Endothelial cell of umbilical vein (primary cell): ENCODE measurements around the gene MAP4K2. TPM values are rescaled to one million over a fixed set of nuclear protein-coding genes. Genes with fewer than 3 reads are reported as not detected.

Source experiments
- BruUV-seq: library from RNA; stranded (reverse); fragments of 400-500 nt; replicated peaks from 2 replicates; lab custom pipeline; 2021; lab: Mats Ljungman, UMichigan
- CTCF ChIA-PET: fragments of 300-600, 350-600 bp; sonication (Branson Sonifier 250); formaldehyde crosslinking; loops from one replicate; lab custom pipeline; 2021; ENCODE audit warnings: antibody characterized with exemption, inconsistent platforms; lab: Charles Lee
- POLR2A ChIA-PET: fragments of 300-600, 350-600 bp; sonication (Branson Sonifier 250); formaldehyde crosslinking; loops from one replicate; lab custom pipeline; 2021; ENCODE audit warnings: antibody characterized with exemption, inconsistent platforms; lab: Charles Lee
- DNase-seq: peaks from one replicate; pipeline ENCODE4 v3.0.0-alpha.2; 2011; ENCODE audit warnings: low read depth, low spot score
- FAIRE-seq: peaks from 2 replicates; lab custom pipeline; 2011; peaks lifted over from hg19 to GRCh38; lab: Jason Lieb, UNC
- H2AFZ ChIP-seq: 2 replicates; pipeline ENCODE4 v1.6.0; 2012; ENCODE audit warnings: low read depth, low read length, control low read depth, inconsistent platforms
- H3K27ac ChIP-seq: 2 replicates; pipeline ENCODE4 v1.5.1; 2011; ENCODE audit warnings: low read depth, mild to moderate bottlenecking, control low read depth, low read length, moderate library complexity; ENCODE audit not compliant: insufficient read depth
- H3K27me3 ChIP-seq, 2 experiments: 2 replicates each; pipeline versions ENCODE4 v1.6.0 to v1.6.1; 2011; ENCODE audit warnings: low read length in 2 of 2, mixed read lengths in 1 of 2; ENCODE audit not compliant: control insufficient read depth in 2 of 2, insufficient read depth in 2 of 2
- H3K36me3 ChIP-seq, 2 experiments: 2 replicates in 1 of 2; 3 replicates in 1 of 2; pipeline ENCODE4 v1.5.1; 2011; ENCODE audit warnings: low read length in 2 of 2, mild to moderate bottlenecking in 1 of 2, moderate library complexity in 1 of 2; ENCODE audit not compliant: control insufficient read depth in 2 of 2, insufficient read depth in 2 of 2; ENCODE audit errors: extremely low read depth in 1 of 2
- H3K4me1 ChIP-seq: 3 replicates; pipeline ENCODE4 v1.5.1; 2011; ENCODE audit warnings: mild to moderate bottlenecking, low read length; ENCODE audit not compliant: control insufficient read depth, insufficient read depth; ENCODE audit errors: extremely low read depth
- H3K4me2 ChIP-seq: 2 replicates; pipeline ENCODE4 v1.6.1; 2011; ENCODE audit warnings: low read length, control low read depth, mixed read lengths; ENCODE audit not compliant: insufficient read depth
- H3K4me3 ChIP-seq, 3 experiments: fragments of 200-600 bp in 1 of 3; sonication (generic), shearing (Covaris generic) in 1 of 3; replicated peaks in 1 of 3; 2 replicates each; pipeline ENCODE4 v1.5.1; 2011 to 2016; ENCODE audit warnings: control low read depth in 3 of 3, low read length in 3 of 3, mild to moderate bottlenecking in 2 of 3, inconsistent platforms in 1 of 3, low read depth in 1 of 3, moderate library complexity in 1 of 3; ENCODE audit not compliant: insufficient read depth in 1 of 3
- H3K79me2 ChIP-seq: 2 replicates; pipeline ENCODE4 v1.6.0; 2012; ENCODE audit warnings: low read length, inconsistent platforms; ENCODE audit not compliant: control insufficient read depth, insufficient read depth
- H3K9ac ChIP-seq: replicated peaks from 2 replicates; pipeline ENCODE3; 2011; ENCODE audit warnings: low read length, control low read depth; ENCODE audit not compliant: insufficient read depth; ENCODE audit errors: extremely low read depth
- H3K9me1 ChIP-seq: replicated peaks from 3 replicates; pipeline ENCODE4 v1.6.0; 2011; ENCODE audit warnings: mild to moderate bottlenecking, low read length; ENCODE audit not compliant: control insufficient read depth, insufficient read depth; ENCODE audit errors: extremely low read depth
- H3K9me3 ChIP-seq: replicated peaks from 2 replicates; pipeline ENCODE4 v1.5.1; 2012; ENCODE audit warnings: low read length, inconsistent platforms; ENCODE audit not compliant: control insufficient read depth, insufficient read depth
- H4K20me1 ChIP-seq: replicated peaks from 2 replicates; pipeline ENCODE3; 2011; ENCODE audit warnings: mild to moderate bottlenecking, low read length; ENCODE audit not compliant: control insufficient read depth, insufficient read depth; ENCODE audit errors: extremely low read depth
- EZH2 ChIP-seq: IDR thresholded peaks from 2 replicates; pipeline ENCODE4 v1.6.1; 2012; ENCODE audit warnings: borderline replicate concordance, low read depth, mild to moderate bottlenecking, moderate library complexity, low read length, inconsistent platforms; ENCODE audit not compliant: severe bottlenecking
- JUN ChIP-seq: IDR thresholded peaks from 2 replicates; pipeline ENCODE4 v1.6.1; 2011; ENCODE audit warnings: borderline replicate concordance, low read depth; ENCODE audit not compliant: insufficient read length, insufficient read depth
- MYC ChIP-seq: IDR thresholded peaks from one replicate; pipeline ENCODE4 v1.6.1; 2011; ENCODE audit warnings: mild to moderate bottlenecking, low read depth, low read length
- POLR2A ChIP-seq: IDR thresholded peaks from 2 replicates; pipeline ENCODE4 v1.6.1; 2012; ENCODE audit warnings: low read depth, mild to moderate bottlenecking, control low read depth, low read length
- dilution Hi-C: fragments of 300-500 bp; cut with MboI; formaldehyde crosslinking; loops from one replicate; pipeline ENCODE4 v1.15.0; 2019; ENCODE audit warnings: low sequenced_read_pairs; ENCODE audit not compliant: extremely low pct_ligation_motif_present
- intact Hi-C: fragments of 100-400 bp; cut with micrococcal nuclease; formaldehyde crosslinking; loops from one replicate; pipeline ENCODE4 v1.10.0; 2022
- polyA plus RNA-seq, 4 experiments: library from polyadenylated mRNA; depleted of rRNA in 3 of 4; stranded (reverse) in 3 of 4; unstranded in 1 of 4; fragments of >200 nt; gene quantifications; 2 replicates each; pipeline versions ENCODE4 v1.2.1 to v1.2.3, GENCODE V29; 2011 to 2012; ENCODE audit warnings: missing spikeins in 1 of 4
- total RNA-seq: library from RNA; stranded (reverse); gene quantifications from 2 replicates; pipeline ENCODE4 v1.2.3, GENCODE V29; 2021
- TF ChIP-seq, protein P1 (sequence below), 2 donors: IDR thresholded peaks; 1 replicate in 1 of 2; 2 replicates in 1 of 2; pipeline ENCODE4 v1.5.1; 2011; ENCODE audit warnings: low read length in 2 of 2, mild to moderate bottlenecking in 2 of 2, moderate library complexity in 2 of 2, control low read depth in 1 of 2, inconsistent platforms in 1 of 2, low read depth in 1 of 2; ENCODE audit not compliant: insufficient read depth in 1 of 2; ENCODE audit errors: extremely low read depth in 1 of 2

The MAP4K2 gene
- total and polyA plus RNA-seq, 2 donors (not counting 3 experiments of a cell fraction or from before 2014, with no cell fraction given), result 43.3 to 44.0 TPM

GRCh38 chr11:64743591-64744543, 59.1 kb downstream of the MAP4K2 start, which contains the start of gene RASGRP2:
RASGRP2 (minus strand) TSS chr11:64744142; CDS start chr11:64742866, 1,276 bp downstream.
- Histone ChIP-seq H3K79me2 (no peaks in the 10 kb centered on the region), H3K27me3 (peaks cover 27 to 32% of the 10 kb centered on the region in 2 experiments), H3K27ac (no peak within 1 kb of the TSS), H3K4me3 (peak within 1 kb of the TSS in 2 of 3 experiments; percentile 32 to 49), H4K20me1 (no peaks in the 10 kb centered on the region), H3K36me3 (no peaks in the 10 kb centered on the region), H2AFZ (peak within 1 kb of the TSS; percentile 85), H3K9me1 (no peaks in the 10 kb centered on the region), H3K4me2 (peak within 1 kb of the TSS; percentile 84), H3K9ac (no peak within 1 kb of the TSS), H3K9me3 (no peaks in the 10 kb centered on the region), H3K4me1 (peaks cover 13% of the 10 kb centered on the region)
- dilution Hi-C loops (no loop called here), intact Hi-C loops (no loop called here)
- FAIRE-seq (no peak), DNase-seq (peak; percentile 30)
- CTCF ChIA-PET, result interaction anchor here (0.8 to 1.9 kb wide), 4 partner anchors 17 to 55 kb away, joined by 3 to 14 read pairs (median 9); partner anchors contain the start of gene NRXN2
- no TSS peak for BruUV-seq
- POLR2A ChIA-PET, result no interaction called here
- TF ChIP-seq EZH2 (peak; percentile 94), JUN (no peak), POLR2A (no peak), MYC (no peak)
- TF ChIP-seq, protein P1, sequence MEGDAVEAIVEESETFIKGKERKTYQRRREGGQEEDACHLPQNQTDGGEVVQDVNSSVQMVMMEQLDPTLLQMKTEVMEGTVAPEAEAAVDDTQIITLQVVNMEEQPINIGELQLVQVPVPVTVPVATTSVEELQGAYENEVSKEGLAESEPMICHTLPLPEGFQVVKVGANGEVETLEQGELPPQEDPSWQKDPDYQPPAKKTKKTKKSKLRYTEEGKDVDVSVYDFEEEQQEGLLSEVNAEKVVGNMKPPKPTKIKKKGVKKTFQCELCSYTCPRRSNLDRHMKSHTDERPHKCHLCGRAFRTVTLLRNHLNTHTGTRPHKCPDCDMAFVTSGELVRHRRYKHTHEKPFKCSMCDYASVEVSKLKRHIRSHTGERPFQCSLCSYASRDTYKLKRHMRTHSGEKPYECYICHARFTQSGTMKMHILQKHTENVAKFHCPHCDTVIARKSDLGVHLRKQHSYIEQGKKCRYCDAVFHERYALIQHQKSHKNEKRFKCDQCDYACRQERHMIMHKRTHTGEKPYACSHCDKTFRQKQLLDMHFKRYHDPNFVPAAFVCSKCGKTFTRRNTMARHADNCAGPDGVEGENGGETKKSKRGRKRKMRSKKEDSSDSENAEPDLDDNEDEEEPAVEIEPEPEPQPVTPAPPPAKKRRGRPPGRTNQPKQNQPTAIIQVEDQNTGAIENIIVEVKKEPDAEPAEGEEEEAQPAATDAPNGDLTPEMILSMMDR (IDR thresholded peaks at IDR 0.05; ENCODE audit: extremely low read depth in 1 of 2, insufficient read depth in 1 of 2, low read depth in 1 of 2, low read length in 2 of 2), result peak; percentile 70 to 71
